RKO (cell line): Measurements from ENCODE around the gene PRKCH.

Source experiments
- DNase-seq: peaks from one replicate; pipeline ENCODE4 v3.0.0-alpha.2; 2016; ENCODE audit warnings: low spot score

PRKCH gene

DNA sequence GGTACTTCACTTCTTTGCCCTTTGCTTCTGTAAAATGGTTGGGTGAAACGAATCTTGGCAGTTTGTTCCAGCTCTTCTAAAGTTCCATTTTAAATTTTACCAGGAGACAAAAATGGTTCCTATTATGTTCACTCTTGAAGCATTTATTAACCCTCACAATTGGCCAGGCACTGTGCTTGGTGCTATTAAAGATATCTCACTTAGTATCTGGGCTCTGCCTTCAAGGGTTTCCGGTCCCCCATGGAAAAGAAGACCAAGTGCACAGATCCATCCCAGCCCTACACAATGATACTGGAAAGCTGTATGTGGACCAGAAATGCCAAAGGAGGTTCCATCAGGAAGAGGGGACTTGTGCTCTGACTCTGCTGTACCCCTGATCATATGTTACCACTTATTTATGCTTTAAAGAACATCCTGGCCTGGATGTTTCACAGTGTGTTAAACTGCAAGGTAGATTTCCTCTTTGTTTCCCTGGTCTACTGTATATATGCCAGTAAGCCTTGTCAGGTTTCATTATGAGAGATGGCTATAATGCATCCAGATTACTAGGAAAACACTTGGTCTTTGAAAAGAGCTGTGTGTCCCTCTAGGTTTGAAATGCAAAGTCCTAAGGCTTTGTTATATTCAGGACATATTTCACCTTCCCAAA lies 154.8 kb downstream of the PRKCH start:
- DNase-seq, result no peak

GRCh38 chr14:61476754-61477410 lies 155.5 kb downstream of the PRKCH start:
- DNase-seq, result no peak

DNA sequence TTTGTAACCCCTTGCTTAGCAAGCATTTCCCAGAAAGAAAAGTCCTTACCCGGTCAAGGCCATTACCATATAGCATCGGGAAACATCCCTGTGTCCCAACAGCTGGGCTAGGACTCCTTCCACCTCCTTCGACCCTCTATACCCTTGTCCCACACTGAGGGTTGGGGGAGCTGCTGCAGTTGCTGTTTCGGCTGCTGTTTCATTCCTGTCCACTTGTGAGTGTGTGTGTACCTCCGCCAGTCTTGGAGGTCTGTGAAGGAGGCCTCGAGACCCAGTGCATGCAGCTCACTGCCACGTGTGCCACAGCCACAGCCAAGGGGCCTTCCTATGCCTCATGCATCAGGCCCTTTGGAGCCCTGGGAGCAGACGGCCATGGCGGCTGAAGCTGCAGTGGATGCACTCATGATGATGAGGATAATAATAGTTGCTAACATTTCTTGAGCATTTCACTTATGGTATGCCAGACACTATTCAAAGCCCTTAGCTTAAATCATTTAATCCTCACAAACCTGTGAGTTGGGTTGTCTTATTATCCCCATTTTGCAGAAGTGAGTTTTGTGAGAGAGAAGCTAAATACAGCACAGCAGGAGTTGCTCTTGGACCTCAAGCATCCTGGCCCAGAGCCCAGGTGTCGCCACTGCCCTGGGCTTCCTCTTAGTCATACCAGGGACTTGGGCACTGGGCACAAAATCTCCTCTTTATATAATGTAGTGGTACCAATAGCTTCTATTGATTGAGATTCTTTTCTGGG lies 156.5 kb downstream of the PRKCH start:
- DNase-seq, result no peak

DNA sequence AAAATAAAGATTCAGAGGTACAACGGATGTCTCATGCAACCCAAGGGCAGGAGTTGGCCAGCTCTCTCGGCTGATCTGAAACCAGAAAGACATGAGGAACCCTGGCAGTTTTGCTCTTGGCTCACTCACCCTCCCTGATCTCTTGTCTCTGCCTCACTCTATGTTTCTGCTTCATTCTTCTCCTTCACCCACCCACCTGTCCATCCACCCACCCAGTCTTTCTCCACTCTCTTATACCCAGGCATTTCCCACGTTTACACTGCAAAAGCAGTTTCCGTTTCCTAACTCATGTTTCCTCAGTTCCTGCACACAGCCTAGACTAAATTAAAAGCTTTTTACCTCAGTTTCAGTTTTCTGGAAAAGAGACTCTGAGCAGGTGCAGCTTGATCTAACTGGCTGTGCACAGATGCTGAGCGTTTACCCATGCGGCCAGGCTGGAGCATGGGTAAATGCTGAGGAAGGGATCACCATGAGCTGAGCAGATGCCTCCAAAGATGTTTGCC lies 157.6 kb downstream of the PRKCH start:
- DNase-seq, result no peak

DNA sequence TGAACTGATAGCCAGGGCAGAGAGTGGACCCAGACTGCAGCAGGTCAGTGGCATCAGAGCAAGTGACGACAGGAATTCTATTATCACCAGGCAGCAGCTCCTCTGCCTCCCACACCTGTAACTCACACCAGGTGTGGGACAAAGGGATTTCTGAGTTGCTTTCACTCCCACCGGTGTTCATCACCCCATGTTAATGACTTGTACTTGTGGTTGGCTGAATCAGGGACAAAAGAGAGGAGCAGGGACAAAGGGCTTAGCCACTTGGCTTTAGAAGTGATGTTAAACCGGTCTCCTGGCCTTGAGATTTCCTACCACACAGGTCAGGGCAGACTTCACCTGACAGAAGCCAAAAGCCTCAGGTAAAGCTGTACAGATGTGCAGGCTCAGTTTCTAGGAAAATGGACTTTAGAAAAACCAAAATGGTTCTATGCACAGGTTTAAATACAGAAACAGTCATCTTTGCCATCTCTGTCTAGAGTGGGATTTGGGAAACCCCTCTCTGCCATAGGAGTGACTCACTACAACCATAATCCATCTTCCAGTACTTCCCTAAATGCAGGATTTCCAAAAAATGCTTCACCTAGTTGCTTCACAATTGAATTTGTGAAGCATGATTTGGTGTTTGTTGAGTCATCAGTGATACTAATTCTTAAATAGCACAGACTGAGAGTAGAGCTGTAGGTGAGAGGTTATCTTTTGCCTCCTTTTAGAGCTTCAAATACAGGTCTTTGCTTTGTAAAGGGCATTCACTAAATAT lies 158.5 kb downstream of the PRKCH start:
- DNase-seq, result no peak

- no peak for DNase-seq
Observed at GRCh38 chr14:61480704-61481285, 159.4 kb downstream of the PRKCH start.

- DNase-seq, result no peak
Observed at GRCh38 chr14:61481701-61482100, 160.3 kb downstream of the PRKCH start.

- DNase-seq, result no peak
Observed at GRCh38 chr14:61482348-61483206, 161.2 kb downstream of the PRKCH start.

- no peak for DNase-seq
Observed at GRCh38 chr14:61483476-61483875, 162.1 kb downstream of the PRKCH start.

DNA sequence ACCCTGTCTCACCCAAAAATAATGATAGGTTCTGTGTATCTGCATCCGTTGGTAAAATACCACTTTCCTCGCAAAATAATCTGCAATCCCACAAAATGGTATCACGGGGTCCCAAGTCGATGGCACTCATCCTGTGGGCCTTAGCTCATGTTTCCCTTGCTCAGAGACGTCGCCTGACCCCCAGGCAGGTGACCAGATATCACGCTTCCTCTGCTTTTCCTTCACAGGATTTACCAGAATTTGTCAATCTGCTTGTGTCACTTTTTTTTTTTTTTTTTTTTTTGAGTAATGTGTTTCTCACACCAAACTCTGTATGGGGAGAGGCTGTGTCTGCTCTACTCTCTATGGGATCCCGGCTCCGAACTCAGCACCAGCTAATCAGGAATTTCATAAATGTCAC lies 162.7 kb downstream of the PRKCH start:
- DNase-seq, result no peak

- no peak for DNase-seq
Observed at GRCh38 chr14:61484826-61485584, 163.6 kb downstream of the PRKCH start.

- no peak for DNase-seq
Observed at GRCh38 chr14:61485661-61486060, 164.3 kb downstream of the PRKCH start.

- DNase-seq, result no peak
Observed at GRCh38 chr14:61486930-61487495, 165.6 kb downstream of the PRKCH start.

GRCh38 chr14:61488417-61489401 lies 167.3 kb downstream of the PRKCH start:
- DNase-seq, result no peak

DNA sequence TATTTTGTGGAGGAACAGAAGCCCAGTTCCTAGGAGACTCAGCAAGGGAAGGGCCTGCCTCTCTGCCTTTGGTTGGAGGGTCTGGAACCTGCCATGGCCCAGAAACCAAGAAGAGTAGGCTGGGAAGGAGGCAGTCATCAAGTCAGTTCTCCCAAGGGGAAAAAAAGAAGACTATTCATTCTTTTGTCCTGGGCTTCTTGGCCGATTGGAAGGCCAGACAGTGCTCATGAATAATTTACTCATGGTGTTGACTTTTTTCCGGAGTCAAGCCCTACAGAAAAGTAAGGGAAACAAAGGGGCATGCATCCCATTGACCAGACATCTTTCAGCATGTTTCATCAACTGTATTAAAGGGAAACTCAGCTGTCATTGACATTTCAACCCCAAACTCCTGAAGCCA lies 168.1 kb downstream of the PRKCH start:
- DNase-seq, result no peak

- DNase-seq, result no peak
Observed at GRCh38 chr14:61489932-61490331, 168.6 kb downstream of the PRKCH start.

- no peak for DNase-seq
Observed at GRCh38 chr14:61491224-61491623, 169.8 kb downstream of the PRKCH start.

DNA sequence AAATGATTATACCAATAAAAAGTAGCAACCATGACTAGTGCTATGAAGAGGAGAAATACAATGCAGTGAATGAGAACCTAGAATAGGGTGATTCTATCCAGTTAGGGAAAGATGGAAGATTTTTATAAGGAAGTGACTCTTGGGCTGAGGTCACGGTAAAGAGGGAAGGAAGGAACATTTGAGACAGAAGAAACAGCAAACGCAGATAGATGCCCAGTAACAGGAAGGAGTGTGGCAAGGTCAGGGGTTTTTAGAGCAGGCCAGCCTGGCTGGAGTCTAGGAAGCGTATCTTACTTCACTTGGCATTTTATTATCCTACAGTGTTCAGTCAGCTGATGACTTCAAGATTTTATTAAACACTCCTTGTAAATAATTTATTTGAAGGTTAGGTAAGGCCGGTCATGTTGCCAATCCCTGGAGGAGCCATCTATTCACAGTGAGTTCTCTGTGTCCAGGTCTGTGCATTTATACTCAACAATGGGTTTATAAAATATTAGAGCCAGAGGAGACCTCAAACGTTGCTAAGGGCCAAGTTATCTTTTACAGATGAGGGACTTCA lies 170.6 kb downstream of the PRKCH start:
- no peak for DNase-seq
